ENCODE data around the gene NYAP2.

- TF ChIP-seq, protein P1, sequence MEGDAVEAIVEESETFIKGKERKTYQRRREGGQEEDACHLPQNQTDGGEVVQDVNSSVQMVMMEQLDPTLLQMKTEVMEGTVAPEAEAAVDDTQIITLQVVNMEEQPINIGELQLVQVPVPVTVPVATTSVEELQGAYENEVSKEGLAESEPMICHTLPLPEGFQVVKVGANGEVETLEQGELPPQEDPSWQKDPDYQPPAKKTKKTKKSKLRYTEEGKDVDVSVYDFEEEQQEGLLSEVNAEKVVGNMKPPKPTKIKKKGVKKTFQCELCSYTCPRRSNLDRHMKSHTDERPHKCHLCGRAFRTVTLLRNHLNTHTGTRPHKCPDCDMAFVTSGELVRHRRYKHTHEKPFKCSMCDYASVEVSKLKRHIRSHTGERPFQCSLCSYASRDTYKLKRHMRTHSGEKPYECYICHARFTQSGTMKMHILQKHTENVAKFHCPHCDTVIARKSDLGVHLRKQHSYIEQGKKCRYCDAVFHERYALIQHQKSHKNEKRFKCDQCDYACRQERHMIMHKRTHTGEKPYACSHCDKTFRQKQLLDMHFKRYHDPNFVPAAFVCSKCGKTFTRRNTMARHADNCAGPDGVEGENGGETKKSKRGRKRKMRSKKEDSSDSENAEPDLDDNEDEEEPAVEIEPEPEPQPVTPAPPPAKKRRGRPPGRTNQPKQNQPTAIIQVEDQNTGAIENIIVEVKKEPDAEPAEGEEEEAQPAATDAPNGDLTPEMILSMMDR (conservative IDR thresholded peaks at IDR 0.05; ENCODE audit: low read length), result no peak
- TF ChIP-seq EZH2phosphoT487 (IDR thresholded peaks at IDR 0.05; ENCODE audit: borderline replicate concordance, low read depth, low read length), result no peak
These were observed 279.3 kb downstream of the NYAP2 start for GRCh38 chr2:225678792-225679191.

All from OCI-LY7 (cell line).